22Rv1 (cell line): ENCODE results near the gene ZSCAN21.

ENCODE experiments used
- ZFX ChIP-seq: fragments of 450-650 bp; IDR thresholded peaks from 2 replicates; pipeline ENCODE4 v1.6.1; 2017; ENCODE audit warnings: antibody characterized with exemption, borderline replicate concordance
- TF ChIP-seq, protein P1 (sequence below): fragments of 450-650 bp; IDR thresholded peaks from 2 replicates; pipeline ENCODE4 v1.5.1; 2017; ENCODE audit warnings: mild to moderate bottlenecking

GRCh38 chr7:100093498-100093897, 43.9 kb downstream of the ZSCAN21 start:
- TF ChIP-seq, protein P1, sequence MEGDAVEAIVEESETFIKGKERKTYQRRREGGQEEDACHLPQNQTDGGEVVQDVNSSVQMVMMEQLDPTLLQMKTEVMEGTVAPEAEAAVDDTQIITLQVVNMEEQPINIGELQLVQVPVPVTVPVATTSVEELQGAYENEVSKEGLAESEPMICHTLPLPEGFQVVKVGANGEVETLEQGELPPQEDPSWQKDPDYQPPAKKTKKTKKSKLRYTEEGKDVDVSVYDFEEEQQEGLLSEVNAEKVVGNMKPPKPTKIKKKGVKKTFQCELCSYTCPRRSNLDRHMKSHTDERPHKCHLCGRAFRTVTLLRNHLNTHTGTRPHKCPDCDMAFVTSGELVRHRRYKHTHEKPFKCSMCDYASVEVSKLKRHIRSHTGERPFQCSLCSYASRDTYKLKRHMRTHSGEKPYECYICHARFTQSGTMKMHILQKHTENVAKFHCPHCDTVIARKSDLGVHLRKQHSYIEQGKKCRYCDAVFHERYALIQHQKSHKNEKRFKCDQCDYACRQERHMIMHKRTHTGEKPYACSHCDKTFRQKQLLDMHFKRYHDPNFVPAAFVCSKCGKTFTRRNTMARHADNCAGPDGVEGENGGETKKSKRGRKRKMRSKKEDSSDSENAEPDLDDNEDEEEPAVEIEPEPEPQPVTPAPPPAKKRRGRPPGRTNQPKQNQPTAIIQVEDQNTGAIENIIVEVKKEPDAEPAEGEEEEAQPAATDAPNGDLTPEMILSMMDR: no peak
- no peak for TF ChIP-seq ZFX
